GM18907 (cell line): ENCODE results near the gene TOX2.

Source experiments
- ATAC-seq: cut with Tn5 transposase; IDR thresholded peaks from one replicate; pipeline ENCODE4 v1.9.1; 2021; ENCODE audit warnings: mild to moderate bottlenecking, moderate library complexity; ENCODE audit not compliant: unreplicated experiment

Gene TOX2

GRCh38 chr20:43994486-43995100 lies 79.9 kb downstream of the TOX2 start:
- no peak for ATAC-seq

GRCh38 chr20:43995645-43996044 lies 81.0 kb downstream of the TOX2 start:
- no peak for ATAC-seq

- ATAC-seq, result no peak
These were observed 81.7 kb downstream of the TOX2 start for GRCh38 chr20:43996240-43996930.

- ATAC-seq, result no peak
These were observed 85.2 kb downstream of the TOX2 start for GRCh38 chr20:43999848-44000247.

- no peak for ATAC-seq
These were observed 87.3 kb downstream of the TOX2 start for GRCh38 chr20:44001667-44002596.

- no peak for ATAC-seq
These were observed 88.2 kb downstream of the TOX2 start for GRCh38 chr20:44002861-44003260.

GRCh38 chr20:44003609-44004008 lies 89.0 kb downstream of the TOX2 start:
- no peak for ATAC-seq

GRCh38 chr20:44004306-44004915 lies 89.8 kb downstream of the TOX2 start:
- ATAC-seq, result no peak

- no peak for ATAC-seq
These were observed 91.0 kb downstream of the TOX2 start for GRCh38 chr20:44005661-44006060.

- no peak for ATAC-seq
These were observed 91.5 kb downstream of the TOX2 start for GRCh38 chr20:44006126-44006525.

- no peak for ATAC-seq
These were observed 91.9 kb downstream of the TOX2 start for GRCh38 chr20:44006578-44006977.

GRCh38 chr20:44008806-44009678 lies 94.4 kb downstream of the TOX2 start:
- ATAC-seq, result no peak

GRCh38 chr20:44009679-44009992 lies 95.0 kb downstream of the TOX2 start:
- ATAC-seq, result no peak

- ATAC-seq, result no peak
These were observed 95.6 kb downstream of the TOX2 start for GRCh38 chr20:44010162-44010704.

- ATAC-seq, result no peak
These were observed 96.7 kb downstream of the TOX2 start for GRCh38 chr20:44011251-44011940.

GRCh38 chr20:44012466-44013226 lies 98.0 kb downstream of the TOX2 start:
- no peak for ATAC-seq

- no peak for ATAC-seq
These were observed 100.4 kb downstream of the TOX2 start for GRCh38 chr20:44014807-44015732.

- no peak for ATAC-seq
These were observed 101.1 kb downstream of the TOX2 start for GRCh38 chr20:44015733-44016103.
